ENCODE results near the gene DHX9. TPM values are rescaled to one million over a fixed set of nuclear protein-coding genes. Genes with fewer than 3 reads are reported as not detected.

Gene DHX9
- total and polyA plus RNA-seq, 2 experiments from 2014 or later = 151 to 262 TPM

DNA sequence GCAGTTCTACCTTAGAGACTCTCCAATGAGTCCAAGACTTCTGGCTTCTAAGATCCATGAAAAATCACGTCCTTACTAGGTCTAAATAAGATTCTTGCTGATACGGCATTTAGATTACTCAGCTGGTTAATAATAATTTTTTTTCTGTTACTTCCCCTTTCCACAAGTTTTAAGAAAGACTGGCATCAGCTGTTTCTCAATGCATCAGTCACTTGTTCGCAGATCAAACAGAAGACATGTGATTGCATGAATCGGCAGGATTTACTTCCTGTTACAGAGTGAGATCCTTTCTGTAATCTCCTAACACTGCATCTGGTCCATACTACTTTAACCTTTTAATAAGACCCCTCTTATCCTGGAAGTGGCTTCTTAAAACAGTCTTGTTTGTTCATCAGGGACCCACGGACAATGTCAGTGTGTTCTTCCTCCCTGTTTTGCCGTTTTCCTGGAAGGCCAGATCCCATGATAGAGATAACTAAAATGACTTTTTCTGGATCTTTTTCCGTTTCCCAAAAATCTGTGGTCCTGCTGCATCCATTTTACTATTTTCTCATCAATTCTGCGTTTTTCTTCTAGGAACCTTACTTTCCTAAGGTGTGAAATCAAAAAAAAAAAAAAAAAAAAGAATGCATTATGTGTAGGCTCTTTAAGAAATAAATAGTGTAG, 43.5 kb upstream of the DHX9 start:
- no peaks in the 10 kb centered on the region for H3K9me3 Mint-ChIP-seq
- TF ChIP-seq, protein P1, sequence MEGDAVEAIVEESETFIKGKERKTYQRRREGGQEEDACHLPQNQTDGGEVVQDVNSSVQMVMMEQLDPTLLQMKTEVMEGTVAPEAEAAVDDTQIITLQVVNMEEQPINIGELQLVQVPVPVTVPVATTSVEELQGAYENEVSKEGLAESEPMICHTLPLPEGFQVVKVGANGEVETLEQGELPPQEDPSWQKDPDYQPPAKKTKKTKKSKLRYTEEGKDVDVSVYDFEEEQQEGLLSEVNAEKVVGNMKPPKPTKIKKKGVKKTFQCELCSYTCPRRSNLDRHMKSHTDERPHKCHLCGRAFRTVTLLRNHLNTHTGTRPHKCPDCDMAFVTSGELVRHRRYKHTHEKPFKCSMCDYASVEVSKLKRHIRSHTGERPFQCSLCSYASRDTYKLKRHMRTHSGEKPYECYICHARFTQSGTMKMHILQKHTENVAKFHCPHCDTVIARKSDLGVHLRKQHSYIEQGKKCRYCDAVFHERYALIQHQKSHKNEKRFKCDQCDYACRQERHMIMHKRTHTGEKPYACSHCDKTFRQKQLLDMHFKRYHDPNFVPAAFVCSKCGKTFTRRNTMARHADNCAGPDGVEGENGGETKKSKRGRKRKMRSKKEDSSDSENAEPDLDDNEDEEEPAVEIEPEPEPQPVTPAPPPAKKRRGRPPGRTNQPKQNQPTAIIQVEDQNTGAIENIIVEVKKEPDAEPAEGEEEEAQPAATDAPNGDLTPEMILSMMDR (conservative IDR thresholded peaks at IDR 0.05; ENCODE audit: low read depth in 2 of 2) = no peak
- no peak for TF ChIP-seq CREB1 (CRISPR knock-in tag; IDR thresholded peaks at IDR 0.05; ENCODE audit: low read depth)
- no peak for TF ChIP-seq ZNF331 (CRISPR knock-in tag; IDR thresholded peaks at IDR 0.05; ENCODE audit: low read depth)
- TF ChIP-seq, protein P2, sequence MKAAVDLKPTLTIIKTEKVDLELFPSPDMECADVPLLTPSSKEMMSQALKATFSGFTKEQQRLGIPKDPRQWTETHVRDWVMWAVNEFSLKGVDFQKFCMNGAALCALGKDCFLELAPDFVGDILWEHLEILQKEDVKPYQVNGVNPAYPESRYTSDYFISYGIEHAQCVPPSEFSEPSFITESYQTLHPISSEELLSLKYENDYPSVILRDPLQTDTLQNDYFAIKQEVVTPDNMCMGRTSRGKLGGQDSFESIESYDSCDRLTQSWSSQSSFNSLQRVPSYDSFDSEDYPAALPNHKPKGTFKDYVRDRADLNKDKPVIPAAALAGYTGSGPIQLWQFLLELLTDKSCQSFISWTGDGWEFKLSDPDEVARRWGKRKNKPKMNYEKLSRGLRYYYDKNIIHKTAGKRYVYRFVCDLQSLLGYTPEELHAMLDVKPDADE (IDR thresholded peaks at IDR 0.05) = no peak
- TF ChIP-seq, protein P3, sequence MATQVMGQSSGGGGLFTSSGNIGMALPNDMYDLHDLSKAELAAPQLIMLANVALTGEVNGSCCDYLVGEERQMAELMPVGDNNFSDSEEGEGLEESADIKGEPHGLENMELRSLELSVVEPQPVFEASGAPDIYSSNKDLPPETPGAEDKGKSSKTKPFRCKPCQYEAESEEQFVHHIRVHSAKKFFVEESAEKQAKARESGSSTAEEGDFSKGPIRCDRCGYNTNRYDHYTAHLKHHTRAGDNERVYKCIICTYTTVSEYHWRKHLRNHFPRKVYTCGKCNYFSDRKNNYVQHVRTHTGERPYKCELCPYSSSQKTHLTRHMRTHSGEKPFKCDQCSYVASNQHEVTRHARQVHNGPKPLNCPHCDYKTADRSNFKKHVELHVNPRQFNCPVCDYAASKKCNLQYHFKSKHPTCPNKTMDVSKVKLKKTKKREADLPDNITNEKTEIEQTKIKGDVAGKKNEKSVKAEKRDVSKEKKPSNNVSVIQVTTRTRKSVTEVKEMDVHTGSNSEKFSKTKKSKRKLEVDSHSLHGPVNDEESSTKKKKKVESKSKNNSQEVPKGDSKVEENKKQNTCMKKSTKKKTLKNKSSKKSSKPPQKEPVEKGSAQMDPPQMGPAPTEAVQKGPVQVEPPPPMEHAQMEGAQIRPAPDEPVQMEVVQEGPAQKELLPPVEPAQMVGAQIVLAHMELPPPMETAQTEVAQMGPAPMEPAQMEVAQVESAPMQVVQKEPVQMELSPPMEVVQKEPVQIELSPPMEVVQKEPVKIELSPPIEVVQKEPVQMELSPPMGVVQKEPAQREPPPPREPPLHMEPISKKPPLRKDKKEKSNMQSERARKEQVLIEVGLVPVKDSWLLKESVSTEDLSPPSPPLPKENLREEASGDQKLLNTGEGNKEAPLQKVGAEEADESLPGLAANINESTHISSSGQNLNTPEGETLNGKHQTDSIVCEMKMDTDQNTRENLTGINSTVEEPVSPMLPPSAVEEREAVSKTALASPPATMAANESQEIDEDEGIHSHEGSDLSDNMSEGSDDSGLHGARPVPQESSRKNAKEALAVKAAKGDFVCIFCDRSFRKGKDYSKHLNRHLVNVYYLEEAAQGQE (IDR thresholded peaks at IDR 0.05; ENCODE audit: unreplicated experiment) = no peak
- TF ChIP-seq POLR2AphosphoS5 (IDR thresholded peaks at IDR 0.05; ENCODE audit: low read depth) = no peak
- TF ChIP-seq ZNF114 (CRISPR knock-in tag; IDR thresholded peaks at IDR 0.05) = no peak
- TF ChIP-seq, protein P4, sequence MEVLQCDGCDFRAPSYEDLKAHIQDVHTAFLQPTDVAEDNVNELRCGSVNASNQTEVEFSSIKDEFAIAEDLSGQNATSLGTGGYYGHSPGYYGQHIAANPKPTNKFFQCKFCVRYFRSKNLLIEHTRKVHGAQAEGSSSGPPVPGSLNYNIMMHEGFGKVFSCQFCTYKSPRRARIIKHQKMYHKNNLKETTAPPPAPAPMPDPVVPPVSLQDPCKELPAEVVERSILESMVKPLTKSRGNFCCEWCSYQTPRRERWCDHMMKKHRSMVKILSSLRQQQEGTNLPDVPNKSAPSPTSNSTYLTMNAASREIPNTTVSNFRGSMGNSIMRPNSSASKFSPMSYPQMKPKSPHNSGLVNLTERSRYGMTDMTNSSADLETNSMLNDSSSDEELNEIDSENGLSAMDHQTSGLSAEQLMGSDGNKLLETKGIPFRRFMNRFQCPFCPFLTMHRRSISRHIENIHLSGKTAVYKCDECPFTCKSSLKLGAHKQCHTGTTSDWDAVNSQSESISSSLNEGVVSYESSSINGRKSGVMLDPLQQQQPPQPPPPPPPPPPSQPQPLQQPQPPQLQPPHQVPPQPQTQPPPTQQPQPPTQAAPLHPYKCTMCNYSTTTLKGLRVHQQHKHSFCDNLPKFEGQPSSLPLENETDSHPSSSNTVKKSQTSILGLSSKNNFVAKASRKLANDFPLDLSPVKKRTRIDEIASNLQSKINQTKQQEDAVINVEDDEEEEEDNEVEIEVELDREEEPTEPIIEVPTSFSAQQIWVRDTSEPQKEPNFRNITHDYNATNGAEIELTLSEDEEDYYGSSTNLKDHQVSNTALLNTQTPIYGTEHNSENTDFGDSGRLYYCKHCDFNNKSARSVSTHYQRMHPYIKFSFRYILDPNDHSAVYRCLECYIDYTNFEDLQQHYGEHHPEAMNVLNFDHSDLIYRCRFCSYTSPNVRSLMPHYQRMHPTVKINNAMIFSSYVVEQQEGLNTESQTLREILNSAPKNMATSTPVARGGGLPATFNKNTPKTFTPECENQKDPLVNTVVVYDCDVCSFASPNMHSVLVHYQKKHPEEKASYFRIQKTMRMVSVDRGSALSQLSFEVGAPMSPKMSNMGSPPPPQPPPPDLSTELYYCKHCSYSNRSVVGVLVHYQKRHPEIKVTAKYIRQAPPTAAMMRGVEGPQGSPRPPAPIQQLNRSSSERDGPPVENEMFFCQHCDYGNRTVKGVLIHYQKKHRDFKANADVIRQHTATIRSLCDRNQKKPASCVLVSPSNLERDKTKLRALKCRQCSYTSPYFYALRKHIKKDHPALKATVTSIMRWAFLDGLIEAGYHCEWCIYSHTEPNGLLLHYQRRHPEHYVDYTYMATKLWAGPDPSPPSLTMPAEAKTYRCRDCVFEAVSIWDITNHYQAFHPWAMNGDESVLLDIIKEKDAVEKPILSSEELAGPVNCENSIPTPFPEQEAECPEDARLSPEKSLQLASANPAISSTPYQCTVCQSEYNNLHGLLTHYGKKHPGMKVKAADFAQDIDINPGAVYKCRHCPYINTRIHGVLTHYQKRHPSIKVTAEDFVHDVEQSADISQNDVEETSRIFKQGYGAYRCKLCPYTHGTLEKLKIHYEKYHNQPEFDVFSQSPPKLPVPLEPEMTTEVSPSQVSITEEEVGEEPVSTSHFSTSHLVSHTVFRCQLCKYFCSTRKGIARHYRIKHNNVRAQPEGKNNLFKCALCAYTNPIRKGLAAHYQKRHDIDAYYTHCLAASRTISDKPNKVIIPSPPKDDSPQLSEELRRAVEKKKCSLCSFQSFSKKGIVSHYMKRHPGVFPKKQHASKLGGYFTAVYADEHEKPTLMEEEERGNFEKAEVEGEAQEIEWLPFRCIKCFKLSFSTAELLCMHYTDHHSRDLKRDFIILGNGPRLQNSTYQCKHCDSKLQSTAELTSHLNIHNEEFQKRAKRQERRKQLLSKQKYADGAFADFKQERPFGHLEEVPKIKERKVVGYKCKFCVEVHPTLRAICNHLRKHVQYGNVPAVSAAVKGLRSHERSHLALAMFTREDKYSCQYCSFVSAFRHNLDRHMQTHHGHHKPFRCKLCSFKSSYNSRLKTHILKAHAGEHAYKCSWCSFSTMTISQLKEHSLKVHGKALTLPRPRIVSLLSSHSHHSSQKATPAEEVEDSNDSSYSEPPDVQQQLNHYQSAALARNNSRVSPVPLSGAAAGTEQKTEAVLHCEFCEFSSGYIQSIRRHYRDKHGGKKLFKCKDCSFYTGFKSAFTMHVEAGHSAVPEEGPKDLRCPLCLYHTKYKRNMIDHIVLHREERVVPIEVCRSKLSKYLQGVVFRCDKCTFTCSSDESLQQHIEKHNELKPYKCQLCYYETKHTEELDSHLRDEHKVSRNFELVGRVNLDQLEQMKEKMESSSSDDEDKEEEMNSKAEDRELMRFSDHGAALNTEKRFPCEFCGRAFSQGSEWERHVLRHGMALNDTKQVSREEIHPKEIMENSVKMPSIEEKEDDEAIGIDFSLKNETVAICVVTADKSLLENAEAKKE (CRISPR knock-in tag; IDR thresholded peaks at IDR 0.05) = no peak
- no peak for TF ChIP-seq STAT1 (IDR thresholded peaks at IDR 0.05; ENCODE audit: unreplicated experiment)

More for the DNA sequence above, 43.5 kb upstream of the DHX9 start:
- no peak overlapping the region for H3K27ac ChIP-seq (ENCODE audit: low read depth)
- H3K79me2 ChIP-seq (replicated peaks; ENCODE audit: insufficient read depth) = no peaks in the 10 kb centered on the region
- H3K4me3 ChIP-seq = no peak overlapping the region
- Mint-ChIP-seq H3K4me3 (no peak overlapping the region), H3K4me1 (peaks cover 9% of the 10 kb centered on the region; the same call in 2 of the 3 replicates), H3K27ac (no peak overlapping the region), H3K27me3 (ENCODE audit: insufficient read depth, low read depth, poor library complexity) (peaks cover 8% of the 10 kb centered on the region), H3K36me3 (ENCODE audit: low read depth) (no peaks in the 10 kb centered on the region)
- H3K36me3 ChIP-seq (ENCODE audit: insufficient read depth) = no peaks in the 10 kb centered on the region
- peaks cover 11% of the 10 kb centered on the region for H3K27me3 ChIP-seq (ENCODE audit: insufficient read depth)
- no peaks in the 10 kb centered on the region for H3F3A ChIP-seq (replicated peaks; ENCODE audit: low read depth)
- DNase-seq (ENCODE audit: low spot score) = no peak
- no peak overlapping the region for H2AFZ ChIP-seq
- no peaks in the 10 kb centered on the region for H4K20me1 ChIP-seq (replicated peaks; ENCODE audit: insufficient read depth)
- peaks cover 4% of the 10 kb centered on the region; the same call in 1 of the 2 replicates for H3K4me1 ChIP-seq (ENCODE audit: insufficient read depth)
- no peak for ATAC-seq
- H3K9me2 ChIP-seq (ENCODE audit: insufficient read depth) = peaks cover 3% of the 10 kb centered on the region; the same call in 1 of the 2 replicates
- no peak overlapping the region for H3K4me2 ChIP-seq
